Astrocyte of the cerebellum (primary cell): ENCODE measurements around the gene HPS1.
A peak's percentile ranks its signal among the peaks of the same experiment; 100 is the strongest.

Source experiments
- DNase-seq: peaks from one replicate; pipeline ENCODE4 v3.0.0-alpha.2; 2011; ENCODE audit warnings: low read depth
- H3K4me3 ChIP-seq: 2 replicates; pipeline ENCODE4 v1.5.1; 2011; ENCODE audit warnings: mild to moderate bottlenecking, low read depth, low read length, moderate library complexity
- in situ Hi-C: cut with HindIII; loops from 2 replicates; pipeline ENCODE4 v1.10.0; 2017; ENCODE audit warnings: low sequenced_read_pairs
- TF ChIP-seq, protein P1 (sequence below): IDR thresholded peaks from 2 replicates; pipeline ENCODE4 v1.5.1; 2012; ENCODE audit warnings: low read length, low read depth, moderate library complexity, mild to moderate bottlenecking; ENCODE audit errors: missing control alignments

The HPS1 gene

DNA sequence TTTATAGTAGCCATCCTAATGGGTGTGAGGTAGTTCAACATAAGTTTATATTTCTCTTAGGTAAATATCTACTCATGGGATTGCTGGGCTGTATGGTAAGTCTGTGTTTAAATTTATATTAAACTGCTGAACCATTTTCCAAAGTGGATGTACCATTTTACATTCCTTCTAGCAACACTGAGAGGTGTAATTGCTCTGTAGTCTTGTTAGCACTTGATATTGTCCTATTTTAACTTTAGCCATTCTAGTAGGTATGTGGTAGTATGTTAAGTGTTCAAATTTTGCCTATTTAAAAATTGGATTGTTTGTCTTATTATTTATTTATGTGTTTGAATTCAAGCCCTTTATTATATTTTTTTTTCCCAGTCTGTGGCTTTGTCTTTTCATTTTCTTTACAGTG lies 2.6 kb upstream of the HPS1 start:
- H3K4me3 ChIP-seq = no peak overlapping the region
- no peak for DNase-seq
- in situ Hi-C loops = no loop called here
- TF ChIP-seq, protein P1, sequence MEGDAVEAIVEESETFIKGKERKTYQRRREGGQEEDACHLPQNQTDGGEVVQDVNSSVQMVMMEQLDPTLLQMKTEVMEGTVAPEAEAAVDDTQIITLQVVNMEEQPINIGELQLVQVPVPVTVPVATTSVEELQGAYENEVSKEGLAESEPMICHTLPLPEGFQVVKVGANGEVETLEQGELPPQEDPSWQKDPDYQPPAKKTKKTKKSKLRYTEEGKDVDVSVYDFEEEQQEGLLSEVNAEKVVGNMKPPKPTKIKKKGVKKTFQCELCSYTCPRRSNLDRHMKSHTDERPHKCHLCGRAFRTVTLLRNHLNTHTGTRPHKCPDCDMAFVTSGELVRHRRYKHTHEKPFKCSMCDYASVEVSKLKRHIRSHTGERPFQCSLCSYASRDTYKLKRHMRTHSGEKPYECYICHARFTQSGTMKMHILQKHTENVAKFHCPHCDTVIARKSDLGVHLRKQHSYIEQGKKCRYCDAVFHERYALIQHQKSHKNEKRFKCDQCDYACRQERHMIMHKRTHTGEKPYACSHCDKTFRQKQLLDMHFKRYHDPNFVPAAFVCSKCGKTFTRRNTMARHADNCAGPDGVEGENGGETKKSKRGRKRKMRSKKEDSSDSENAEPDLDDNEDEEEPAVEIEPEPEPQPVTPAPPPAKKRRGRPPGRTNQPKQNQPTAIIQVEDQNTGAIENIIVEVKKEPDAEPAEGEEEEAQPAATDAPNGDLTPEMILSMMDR = no peak

DNA sequence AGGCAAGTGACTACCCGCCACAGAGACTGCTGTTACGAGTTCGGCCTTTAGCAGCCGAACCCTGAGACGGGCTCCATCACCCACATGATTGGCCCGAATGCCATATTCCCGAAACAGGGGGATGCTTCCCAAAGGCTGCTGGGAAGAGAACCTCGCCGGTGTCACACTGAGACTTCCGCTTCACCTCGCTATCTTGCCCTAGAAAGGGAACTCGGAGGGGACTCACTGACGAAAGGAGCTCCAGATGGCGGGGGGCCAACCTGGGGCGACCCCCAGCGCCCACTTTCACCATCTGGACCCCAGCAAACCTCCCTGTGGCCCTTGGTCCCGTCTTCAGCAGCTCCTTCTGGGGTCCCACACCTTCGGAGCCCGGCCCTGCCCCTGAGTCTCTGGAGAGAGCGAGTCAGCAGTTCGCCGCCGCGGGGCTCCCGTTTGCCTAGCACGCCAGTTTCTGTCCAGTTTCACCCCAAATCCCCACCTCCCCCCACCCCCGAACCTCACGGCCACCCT lies 529 bp downstream of the HPS1 start:
- no peak for DNase-seq
- TF ChIP-seq, protein P1 = no peak
- H3K4me3 ChIP-seq = peak overlapping the region; percentile 79
- in situ Hi-C loops = no loop called here

GRCh38 chr10:98445200-98445812 lies 1.4 kb downstream of the HPS1 start:
- in situ Hi-C loops = no loop called here
- DNase-seq = no peak
- peak overlapping the region; percentile 79 for H3K4me3 ChIP-seq
- TF ChIP-seq, protein P1 = no peak

DNA sequence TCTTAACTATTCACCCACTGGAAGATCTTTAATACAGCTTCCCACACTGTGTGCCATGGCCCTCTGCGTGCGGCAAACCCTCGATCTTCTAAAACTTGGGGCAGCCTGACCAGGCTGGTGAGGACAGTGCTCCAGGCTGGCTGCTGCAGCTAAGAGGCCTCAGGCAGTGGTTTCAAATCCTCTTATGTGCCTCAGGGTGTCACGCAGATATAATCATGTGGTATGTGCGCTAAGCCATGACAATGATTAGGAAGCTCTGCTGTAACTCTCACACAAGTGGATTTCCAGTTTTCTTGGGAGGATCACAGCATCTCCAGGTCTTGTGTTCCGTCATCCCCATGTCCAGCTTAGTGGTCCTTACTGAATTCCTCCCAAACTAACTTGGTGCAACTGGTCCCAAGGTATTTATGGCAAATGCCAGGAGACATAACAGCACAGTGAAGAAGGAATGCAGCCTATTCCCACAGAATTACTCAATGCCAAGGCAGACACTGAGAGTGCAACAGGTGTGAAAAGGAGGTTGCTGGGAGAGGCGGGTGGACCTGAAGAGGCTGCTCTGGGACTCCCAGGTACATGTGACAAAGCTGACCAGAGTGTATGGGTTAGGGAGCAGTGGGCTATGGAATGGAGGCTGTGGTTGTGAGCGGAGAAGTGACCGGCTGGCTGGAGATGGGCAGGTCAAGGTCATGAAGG lies 2.3 kb downstream of the HPS1 start:
- in situ Hi-C loops = no loop called here
- no peak for DNase-seq
- H3K4me3 ChIP-seq = no peak overlapping the region
- TF ChIP-seq, protein P1 = no peak

DNA sequence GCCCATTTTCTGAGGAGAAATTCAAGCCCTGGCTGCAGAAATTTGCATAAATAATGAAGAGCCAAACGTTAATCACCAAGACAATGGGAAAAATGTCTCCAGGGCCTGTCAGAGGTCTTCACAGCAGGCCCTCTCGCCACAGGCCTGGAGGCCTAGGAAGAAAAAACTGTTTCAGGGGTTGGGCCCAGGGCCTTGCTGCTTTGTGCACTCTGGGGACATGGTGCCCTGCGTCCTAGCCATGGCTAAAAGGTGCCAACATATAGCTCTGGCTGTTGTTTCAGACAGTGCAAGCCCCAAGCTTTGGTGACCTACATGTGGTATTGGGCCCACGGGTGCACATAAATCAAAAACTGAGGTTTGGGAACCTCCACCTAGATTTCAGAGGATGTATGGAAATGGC lies 8.0 kb downstream of the HPS1 start:
- no peak overlapping the region for H3K4me3 ChIP-seq
- DNase-seq = no peak
- in situ Hi-C loops = no loop called here
- TF ChIP-seq, protein P1 = no peak

DNA sequence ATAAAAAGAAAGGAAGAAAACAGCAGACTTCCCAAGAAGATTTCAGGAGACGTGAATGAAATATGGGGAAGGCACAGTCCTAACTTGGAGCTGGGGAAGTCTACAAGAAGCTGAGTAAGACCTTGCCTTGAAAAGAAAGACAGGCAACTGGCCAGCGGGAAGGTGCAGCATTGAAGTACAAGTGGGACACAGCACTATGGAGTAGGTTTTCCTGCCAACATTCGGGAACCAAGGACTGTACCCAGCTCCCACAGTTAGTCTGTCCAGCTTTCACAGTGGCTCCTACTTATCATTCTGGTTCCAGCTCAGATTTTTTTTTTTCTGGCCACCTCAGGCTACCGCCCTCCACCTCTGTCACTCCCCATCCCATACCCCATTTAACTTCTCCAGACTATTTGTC lies 10.0 kb downstream of the HPS1 start:
- no peak overlapping the region for H3K4me3 ChIP-seq
- TF ChIP-seq, protein P1 = no peak
- in situ Hi-C loops = no loop called here
- DNase-seq = no peak
